ENCODE measurements around the gene CUTC.

Gene CUTC

DNA sequence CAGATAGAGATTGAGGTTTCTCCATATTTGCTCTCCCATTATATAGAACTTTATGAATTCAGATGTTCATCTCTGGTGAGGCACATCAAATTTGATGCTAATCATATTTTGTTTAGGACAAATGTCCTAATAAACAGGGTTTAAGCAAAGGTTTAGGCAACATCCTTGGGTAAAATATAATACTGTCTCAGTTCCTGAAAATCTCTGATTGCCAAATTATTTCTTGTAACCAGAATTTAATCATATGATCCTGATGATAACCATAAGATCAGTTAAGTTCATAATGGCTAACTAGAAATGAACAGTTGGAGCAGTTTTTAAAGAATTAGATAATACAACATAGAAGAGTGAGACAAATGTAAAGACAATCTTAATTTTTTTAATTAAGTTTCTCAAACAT lies 18.6 kb downstream of the CUTC start (continued):
- TF ChIP-seq RARB (CRISPR knock-in tag; IDR thresholded peaks at IDR 0.05), result no peak

DNA sequence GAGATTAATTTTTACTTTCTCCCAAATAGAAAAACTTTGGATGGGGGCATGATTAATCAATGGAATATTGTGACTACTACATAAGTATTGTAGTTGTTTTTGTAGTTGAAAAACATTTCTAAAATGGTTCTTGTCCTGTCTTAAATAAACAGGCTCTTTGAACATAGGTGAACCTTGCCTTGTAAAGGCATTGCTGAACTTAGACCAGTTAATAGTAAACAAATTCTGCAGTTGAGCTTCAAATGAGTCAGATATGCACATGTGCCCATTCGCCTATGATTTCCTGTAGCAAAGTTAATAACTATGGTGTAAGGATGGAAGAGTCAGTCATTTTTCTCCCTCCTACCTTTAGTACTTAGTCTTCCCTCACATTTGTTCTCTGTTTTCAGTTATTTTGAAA lies 22.6 kb downstream of the CUTC start:
- no peak for TF ChIP-seq PPARA (CRISPR knock-in tag; IDR thresholded peaks at IDR 0.05; ENCODE audit: borderline replicate concordance)
- TF ChIP-seq ZFP30 (CRISPR knock-in tag; IDR thresholded peaks at IDR 0.05), result no peak
- no peak for TF ChIP-seq ESRRG (CRISPR knock-in tag; IDR thresholded peaks at IDR 0.05)
- TF ChIP-seq, protein P1, sequence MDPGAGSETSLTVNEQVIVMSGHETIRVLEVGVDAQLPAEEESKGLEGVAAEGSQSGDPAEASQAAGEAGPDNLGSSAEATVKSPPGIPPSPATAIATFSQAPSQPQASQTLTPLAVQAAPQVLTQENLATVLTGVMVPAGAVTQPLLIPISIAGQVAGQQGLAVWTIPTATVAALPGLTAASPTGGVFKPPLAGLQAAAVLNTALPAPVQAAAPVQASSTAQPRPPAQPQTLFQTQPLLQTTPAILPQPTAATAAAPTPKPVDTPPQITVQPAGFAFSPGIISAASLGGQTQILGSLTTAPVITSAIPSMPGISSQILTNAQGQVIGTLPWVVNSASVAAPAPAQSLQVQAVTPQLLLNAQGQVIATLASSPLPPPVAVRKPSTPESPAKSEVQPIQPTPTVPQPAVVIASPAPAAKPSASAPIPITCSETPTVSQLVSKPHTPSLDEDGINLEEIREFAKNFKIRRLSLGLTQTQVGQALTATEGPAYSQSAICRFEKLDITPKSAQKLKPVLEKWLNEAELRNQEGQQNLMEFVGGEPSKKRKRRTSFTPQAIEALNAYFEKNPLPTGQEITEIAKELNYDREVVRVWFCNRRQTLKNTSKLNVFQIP (CRISPR knock-in tag; IDR thresholded peaks at IDR 0.05; ENCODE audit: borderline replicate concordance, low read depth), result no peak
- TF ChIP-seq ZFP3 (CRISPR knock-in tag; IDR thresholded peaks at IDR 0.05), result no peak
- no peak for TF ChIP-seq ZNF565 (CRISPR knock-in tag; conservative IDR thresholded peaks at IDR 0.05; ENCODE audit: low read depth)
- TF ChIP-seq, protein P2, sequence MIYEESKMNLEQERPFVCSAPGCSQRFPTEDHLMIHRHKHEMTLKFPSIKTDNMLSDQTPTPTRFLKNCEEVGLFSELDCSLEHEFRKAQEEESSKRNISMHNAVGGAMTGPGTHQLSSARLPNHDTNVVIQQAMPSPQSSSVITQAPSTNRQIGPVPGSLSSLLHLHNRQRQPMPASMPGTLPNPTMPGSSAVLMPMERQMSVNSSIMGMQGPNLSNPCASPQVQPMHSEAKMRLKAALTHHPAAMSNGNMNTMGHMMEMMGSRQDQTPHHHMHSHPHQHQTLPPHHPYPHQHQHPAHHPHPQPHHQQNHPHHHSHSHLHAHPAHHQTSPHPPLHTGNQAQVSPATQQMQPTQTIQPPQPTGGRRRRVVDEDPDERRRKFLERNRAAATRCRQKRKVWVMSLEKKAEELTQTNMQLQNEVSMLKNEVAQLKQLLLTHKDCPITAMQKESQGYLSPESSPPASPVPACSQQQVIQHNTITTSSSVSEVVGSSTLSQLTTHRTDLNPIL (CRISPR knock-in tag; IDR thresholded peaks at IDR 0.05; ENCODE audit: low read depth), result no peak
- TF ChIP-seq, protein P3, sequence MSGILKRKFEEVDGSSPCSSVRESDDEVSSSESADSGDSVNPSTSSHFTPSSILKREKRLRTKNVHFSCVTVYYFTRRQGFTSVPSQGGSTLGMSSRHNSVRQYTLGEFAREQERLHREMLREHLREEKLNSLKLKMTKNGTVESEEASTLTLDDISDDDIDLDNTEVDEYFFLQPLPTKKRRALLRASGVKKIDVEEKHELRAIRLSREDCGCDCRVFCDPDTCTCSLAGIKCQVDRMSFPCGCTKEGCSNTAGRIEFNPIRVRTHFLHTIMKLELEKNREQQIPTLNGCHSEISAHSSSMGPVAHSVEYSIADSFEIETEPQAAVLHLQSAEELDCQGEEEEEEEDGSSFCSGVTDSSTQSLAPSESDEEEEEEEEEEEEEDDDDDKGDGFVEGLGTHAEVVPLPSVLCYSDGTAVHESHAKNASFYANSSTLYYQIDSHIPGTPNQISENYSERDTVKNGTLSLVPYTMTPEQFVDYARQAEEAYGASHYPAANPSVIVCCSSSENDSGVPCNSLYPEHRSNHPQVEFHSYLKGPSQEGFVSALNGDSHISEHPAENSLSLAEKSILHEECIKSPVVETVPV (CRISPR knock-in tag; IDR thresholded peaks at IDR 0.05), result no peak
- no peak for TF ChIP-seq TCF4 (CRISPR knock-in tag; IDR thresholded peaks at IDR 0.05; ENCODE audit: borderline replicate concordance)
- no peak for TF ChIP-seq ZNF8 (CRISPR knock-in tag; IDR thresholded peaks at IDR 0.05)
- no peak for TF ChIP-seq ARNTL (CRISPR knock-in tag; IDR thresholded peaks at IDR 0.05; ENCODE audit: borderline replicate concordance, low read depth)
- TF ChIP-seq ISL1 (CRISPR knock-in tag; IDR thresholded peaks at IDR 0.05), result no peak
- TF ChIP-seq, protein P4, sequence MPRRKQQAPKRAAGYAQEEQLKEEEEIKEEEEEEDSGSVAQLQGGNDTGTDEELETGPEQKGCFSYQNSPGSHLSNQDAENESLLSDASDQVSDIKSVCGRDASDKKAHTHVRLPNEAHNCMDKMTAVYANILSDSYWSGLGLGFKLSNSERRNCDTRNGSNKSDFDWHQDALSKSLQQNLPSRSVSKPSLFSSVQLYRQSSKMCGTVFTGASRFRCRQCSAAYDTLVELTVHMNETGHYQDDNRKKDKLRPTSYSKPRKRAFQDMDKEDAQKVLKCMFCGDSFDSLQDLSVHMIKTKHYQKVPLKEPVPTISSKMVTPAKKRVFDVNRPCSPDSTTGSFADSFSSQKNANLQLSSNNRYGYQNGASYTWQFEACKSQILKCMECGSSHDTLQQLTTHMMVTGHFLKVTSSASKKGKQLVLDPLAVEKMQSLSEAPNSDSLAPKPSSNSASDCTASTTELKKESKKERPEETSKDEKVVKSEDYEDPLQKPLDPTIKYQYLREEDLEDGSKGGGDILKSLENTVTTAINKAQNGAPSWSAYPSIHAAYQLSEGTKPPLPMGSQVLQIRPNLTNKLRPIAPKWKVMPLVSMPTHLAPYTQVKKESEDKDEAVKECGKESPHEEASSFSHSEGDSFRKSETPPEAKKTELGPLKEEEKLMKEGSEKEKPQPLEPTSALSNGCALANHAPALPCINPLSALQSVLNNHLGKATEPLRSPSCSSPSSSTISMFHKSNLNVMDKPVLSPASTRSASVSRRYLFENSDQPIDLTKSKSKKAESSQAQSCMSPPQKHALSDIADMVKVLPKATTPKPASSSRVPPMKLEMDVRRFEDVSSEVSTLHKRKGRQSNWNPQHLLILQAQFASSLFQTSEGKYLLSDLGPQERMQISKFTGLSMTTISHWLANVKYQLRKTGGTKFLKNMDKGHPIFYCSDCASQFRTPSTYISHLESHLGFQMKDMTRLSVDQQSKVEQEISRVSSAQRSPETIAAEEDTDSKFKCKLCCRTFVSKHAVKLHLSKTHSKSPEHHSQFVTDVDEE (CRISPR knock-in tag; IDR thresholded peaks at IDR 0.05), result no peak
- TF ChIP-seq ZNF70 (CRISPR knock-in tag; IDR thresholded peaks at IDR 0.05), result no peak
- no peak for TF ChIP-seq CSDC2 (CRISPR knock-in tag; IDR thresholded peaks at IDR 0.05)
- ATAC-seq, result no peak

DNA sequence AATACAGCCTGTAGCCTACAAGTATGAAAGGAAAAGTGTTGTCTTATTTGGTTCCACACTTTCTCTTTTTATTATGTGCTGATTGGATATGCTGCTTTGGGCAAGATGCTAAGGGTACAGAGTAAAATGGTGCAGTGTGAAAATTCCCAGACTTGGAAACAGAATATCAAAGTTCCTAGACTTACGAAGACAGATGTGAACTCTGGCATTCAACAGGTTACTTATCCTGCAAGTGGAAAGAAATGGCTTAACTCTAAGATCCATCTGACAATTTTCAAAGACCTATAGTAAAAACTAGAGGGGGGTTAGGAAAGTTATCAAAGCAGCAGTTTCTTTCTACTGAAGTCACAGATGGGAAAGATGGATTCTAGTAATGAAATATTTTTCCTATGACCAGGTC lies 24.1 kb downstream of the CUTC start:
- TF ChIP-seq ZNF8 (CRISPR knock-in tag; IDR thresholded peaks at IDR 0.05) (no peak), GLIS3 (CRISPR knock-in tag; IDR thresholded peaks at IDR 0.05) (no peak), ZFP30 (CRISPR knock-in tag; IDR thresholded peaks at IDR 0.05) (no peak), ARNTL (CRISPR knock-in tag; IDR thresholded peaks at IDR 0.05; ENCODE audit: borderline replicate concordance, low read depth) (no peak), ESRRG (CRISPR knock-in tag; IDR thresholded peaks at IDR 0.05) (no peak), ISL1 (CRISPR knock-in tag; IDR thresholded peaks at IDR 0.05) (no peak), TOX (CRISPR knock-in tag; IDR thresholded peaks at IDR 0.05; ENCODE audit: borderline replicate concordance) (no peak)
- TF ChIP-seq, protein P1 (CRISPR knock-in tag; IDR thresholded peaks at IDR 0.05; ENCODE audit: borderline replicate concordance, low read depth), result no peak
- TF ChIP-seq, protein P5, sequence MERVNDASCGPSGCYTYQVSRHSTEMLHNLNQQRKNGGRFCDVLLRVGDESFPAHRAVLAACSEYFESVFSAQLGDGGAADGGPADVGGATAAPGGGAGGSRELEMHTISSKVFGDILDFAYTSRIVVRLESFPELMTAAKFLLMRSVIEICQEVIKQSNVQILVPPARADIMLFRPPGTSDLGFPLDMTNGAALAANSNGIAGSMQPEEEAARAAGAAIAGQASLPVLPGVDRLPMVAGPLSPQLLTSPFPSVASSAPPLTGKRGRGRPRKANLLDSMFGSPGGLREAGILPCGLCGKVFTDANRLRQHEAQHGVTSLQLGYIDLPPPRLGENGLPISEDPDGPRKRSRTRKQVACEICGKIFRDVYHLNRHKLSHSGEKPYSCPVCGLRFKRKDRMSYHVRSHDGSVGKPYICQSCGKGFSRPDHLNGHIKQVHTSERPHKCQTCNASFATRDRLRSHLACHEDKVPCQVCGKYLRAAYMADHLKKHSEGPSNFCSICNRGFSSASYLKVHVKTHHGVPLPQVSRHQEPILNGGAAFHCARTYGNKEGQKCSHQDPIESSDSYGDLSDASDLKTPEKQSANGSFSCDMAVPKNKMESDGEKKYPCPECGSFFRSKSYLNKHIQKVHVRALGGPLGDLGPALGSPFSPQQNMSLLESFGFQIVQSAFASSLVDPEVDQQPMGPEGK (CRISPR knock-in tag; IDR thresholded peaks at IDR 0.05; ENCODE audit: borderline replicate concordance), result no peak
- TF ChIP-seq, protein P2 (CRISPR knock-in tag; IDR thresholded peaks at IDR 0.05; ENCODE audit: low read depth), result no peak
- ATAC-seq, result no peak
